Measurements from ENCODE around the gene GPR146. TPM values are rescaled to one million over a fixed set of nuclear protein-coding genes. Genes with fewer than 3 reads are reported as not detected.

Gene GPR146, protein sequence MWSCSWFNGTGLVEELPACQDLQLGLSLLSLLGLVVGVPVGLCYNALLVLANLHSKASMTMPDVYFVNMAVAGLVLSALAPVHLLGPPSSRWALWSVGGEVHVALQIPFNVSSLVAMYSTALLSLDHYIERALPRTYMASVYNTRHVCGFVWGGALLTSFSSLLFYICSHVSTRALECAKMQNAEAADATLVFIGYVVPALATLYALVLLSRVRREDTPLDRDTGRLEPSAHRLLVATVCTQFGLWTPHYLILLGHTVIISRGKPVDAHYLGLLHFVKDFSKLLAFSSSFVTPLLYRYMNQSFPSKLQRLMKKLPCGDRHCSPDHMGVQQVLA
- total RNA-seq, result under 0.01 and 1.5 TPM in 2 replicates

GRCh38 chr7:1044189-1045068 lies at the start of gene GPR146:
Gene GPR146 (plus strand): TSS chr7:1044546. CDS start chr7:1057516, 12,970 bp downstream.

DNA sequence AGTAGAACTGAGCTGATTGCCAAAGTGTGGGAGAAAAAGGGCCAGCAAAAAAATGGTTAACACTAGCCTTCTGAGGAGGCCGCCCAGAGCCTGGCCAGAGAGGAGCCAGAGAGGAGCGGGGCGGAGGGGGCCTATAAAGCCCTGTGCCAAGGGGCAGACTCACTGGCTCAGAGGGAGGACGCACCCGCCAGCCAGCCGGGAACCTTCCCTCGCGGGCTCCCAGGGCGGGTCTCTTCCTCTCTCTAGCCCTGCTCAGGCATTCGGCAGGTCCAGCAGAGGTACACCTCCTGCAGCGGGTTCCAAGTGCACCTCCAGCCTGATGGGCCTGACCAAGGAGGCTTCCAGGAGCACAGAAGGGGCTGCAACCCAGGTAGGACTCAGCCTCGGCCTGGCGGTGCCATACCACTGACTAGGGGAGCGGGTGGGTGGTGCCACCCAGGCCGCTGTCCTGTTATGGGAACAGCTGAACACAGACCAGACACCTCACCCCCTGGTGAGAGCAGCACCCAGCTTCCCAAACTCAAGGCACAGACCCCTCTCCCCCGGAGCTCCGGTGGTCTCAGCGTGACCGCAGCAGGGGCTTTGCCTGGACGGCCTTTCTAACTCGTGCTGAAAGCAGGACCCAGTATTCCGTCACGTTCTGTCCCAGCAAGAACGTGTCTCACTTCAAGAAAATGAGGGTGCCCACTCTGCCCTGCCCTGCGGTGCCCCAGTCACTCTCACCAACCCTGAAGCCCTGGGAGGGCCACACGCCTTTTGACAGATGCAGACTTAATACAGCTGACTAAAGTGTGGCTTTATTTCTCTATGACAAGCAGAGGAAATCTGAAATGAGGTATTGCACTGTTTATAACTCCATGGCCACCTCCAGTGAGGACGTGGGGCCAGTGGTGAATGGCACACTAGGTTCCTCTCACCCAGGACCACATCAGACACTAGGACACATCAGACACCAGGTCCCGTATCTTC lies 43.9 kb downstream of the GPR146 start, which contains the start of gene GPER1:
Gene GPER1 (plus strand): TSS at position 162 of the 969 bp plus-strand sequence. CDS start 3,616 bp downstream, outside the sequence.

Other genes with a start within 250 kb of the GPR146 start
- 91.1 and 104 TPM in 2 replicates for gene SUN1, start 212.1 kb upstream of the GPR146 start, total RNA-seq
- gene GET4, start 168.0 kb upstream of the GPR146 start, total RNA-seq, result 42.2 and 43.9 TPM in 2 replicates
- gene ADAP1, start 89.9 kb upstream of the GPR146 start, total RNA-seq, result 0.98 and 6.6 TPM in 2 replicates
- 3.4 and 5.1 TPM in 2 replicates for gene COX19, start 69.0 kb upstream of the GPR146 start, total RNA-seq
- 0.63 TPM in 1 of 2 replicates, not detected in the other for gene CYP2W1, start 61.4 kb upstream of the GPR146 start, total RNA-seq
- 2.6 and 2.9 TPM in 2 replicates for gene GPER1, start 43.6 kb downstream of the GPR146 start, total RNA-seq
- gene ZFAND2A, start 115.7 kb downstream of the GPR146 start, total RNA-seq, result 13.8 and 29.5 TPM in 2 replicates
- gene UNCX, start 188.3 kb downstream of the GPR146 start, total RNA-seq, result not detected in 2 replicates

All from mesangial cell (primary cell).